GM12874 (cell line): Measurements from ENCODE around the gene LRRK1.

Experiments
- CTCF ChIP-seq: IDR thresholded peaks from 2 replicates; pipeline ENCODE4 v1.5.1; 2011; ENCODE audit warnings: low read depth, mild to moderate bottlenecking, control low read depth, low read length, moderate library complexity; ENCODE audit not compliant: insufficient read depth

LRRK1 gene

DNA sequence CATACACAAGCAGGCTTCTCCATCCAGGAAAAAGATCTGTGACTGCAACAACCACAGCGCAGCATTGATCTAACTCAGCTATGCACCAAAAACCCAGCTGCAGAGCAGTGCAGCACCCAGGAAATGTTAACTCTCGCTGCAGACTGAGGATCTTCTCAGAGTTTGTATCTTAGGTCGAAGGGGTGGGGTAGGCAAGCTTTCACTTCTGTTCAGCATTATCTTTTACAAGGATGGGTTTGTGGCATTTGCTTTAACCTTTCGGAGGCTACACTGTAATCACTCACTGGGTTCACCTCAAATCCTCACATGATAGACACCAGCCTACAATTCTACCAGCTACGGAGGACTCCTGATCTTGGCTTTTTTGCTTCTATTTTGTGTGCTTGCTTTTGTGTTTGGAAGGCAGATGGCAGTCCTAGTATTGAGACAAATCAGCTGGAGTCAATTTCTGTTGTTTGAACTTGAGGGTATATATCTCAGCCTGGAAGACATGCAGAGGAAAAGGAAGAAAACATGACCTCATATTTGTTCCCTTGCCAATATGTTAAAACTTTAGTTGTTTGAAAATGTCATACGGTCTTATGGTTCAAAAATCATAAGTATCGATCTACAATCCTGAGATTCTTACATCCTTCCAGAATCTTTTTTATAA is 25.2 kb downstream of the LRRK1 start:
- TF ChIP-seq CTCF, result no peak

DNA sequence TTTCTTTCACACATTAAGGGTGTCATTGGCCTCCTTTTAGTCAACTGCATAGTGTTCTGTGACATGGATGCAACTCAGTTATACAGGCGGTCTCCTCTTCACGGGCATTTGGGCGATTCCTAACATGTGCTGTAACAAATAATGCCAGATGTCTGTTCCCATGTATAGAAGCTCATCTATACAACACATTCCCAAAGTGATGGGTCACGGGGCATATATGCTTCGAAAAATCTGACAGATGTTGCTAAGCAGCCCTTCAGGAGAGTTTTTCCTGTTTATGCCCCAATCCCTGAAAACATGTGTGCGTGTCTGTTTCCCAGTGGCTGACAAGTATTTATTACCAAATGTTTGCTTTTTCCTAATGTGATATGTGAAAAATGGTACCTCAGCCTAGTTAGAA is 25.8 kb downstream of the LRRK1 start:
- TF ChIP-seq CTCF, result no peak

DNA sequence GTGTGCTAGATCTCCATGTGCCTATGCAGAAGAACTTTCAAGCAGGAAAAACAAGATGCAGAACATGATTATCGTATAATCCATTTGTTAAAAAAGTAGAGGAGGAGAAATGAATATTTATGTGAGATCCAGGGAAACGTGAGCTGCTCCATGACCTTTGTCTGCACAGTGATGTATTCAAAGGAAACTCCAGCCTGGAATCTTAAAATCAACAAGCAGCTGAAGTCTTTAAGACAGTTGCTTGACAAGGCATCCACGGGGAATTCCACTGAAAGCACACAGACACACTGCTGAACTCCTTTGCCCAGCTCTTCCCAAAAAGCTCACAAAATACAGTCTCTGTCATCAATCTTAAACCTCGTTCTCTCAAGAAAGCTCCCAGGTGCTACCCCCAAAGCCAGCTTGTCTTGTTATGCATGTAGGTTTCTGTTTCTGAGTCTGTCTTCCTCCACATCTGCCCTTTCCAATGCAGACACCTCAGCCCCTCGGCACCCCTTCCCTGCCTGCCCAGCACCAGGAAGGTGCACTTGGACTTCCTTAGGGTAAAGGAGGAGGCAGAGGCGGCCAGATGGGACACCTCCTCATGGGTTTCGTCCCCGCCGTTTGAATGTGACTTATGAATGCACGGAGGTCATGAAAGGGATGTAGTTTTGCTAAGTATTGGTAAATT is 28.7 kb downstream of the LRRK1 start:
- TF ChIP-seq CTCF, result no peak

DNA sequence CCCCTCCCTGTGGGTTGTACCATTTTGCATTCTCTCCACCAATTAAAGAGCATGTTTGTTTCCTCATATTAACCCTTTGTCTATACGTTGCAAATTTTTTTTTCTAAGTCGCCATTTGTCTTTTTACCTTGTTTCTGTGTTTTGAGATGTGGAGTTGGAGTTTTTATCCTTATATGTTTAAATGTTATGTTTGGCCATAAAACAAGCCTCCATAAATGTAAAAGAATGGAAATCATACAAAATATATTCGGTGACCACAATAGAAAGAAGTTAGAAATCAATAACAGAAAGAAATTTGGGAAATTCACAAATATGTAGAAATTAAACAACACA is 29.2 kb downstream of the LRRK1 start:
- no peak for TF ChIP-seq CTCF

DNA sequence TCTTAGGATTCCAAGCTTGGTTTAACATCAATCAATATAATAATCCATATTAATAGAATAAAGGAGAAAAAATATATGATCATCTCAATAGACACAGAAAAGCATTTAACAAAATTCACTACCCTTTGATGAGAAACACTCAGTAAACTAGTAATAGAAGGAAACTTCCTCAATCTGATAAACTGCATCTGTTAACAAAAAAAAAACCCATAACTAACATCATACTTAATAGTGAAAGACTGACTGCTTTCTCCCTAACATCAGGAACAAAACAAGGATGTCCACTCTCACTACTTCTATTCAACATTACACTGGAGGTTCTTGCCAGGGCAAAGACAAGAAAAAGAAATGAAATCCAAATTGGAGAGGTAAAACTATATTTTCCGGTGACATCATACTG is 30.5 kb downstream of the LRRK1 start:
- TF ChIP-seq CTCF, result no peak

DNA sequence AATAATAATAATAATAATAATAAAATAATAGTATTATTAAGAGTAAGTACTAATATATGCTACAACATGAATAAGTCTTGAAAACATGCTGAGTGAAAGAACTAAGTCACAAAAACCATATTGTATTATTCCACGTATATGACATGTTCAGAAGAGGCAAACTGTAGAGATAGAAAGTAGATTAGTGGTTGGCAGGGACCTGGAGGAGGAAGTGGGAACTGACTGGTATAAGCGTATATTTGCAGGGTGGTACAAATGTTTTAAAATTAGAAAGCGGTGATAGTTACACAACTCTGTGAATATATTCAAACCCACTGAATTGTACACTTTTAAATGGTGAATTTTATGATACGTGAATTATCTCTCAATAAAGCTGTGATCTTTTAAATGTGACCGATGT is 32.8 kb downstream of the LRRK1 start:
- TF ChIP-seq CTCF, result no peak

GRCh38 chr15:100952566-100952965 is 33.4 kb downstream of the LRRK1 start:
- no peak for TF ChIP-seq CTCF
